Cardiac fibroblast (primary cell): ENCODE data around the gene YPEL2.

ENCODE experiments used
- DNase-seq, 2 donors: peaks; one replicate each; pipeline versions ENCODE4 v3.0.0 to v3.0.0-alpha.2; 2010; ENCODE audit warnings: low read depth in 2 of 2
- H3K4me3 ChIP-seq, 2 donors: replicated peaks in 1 of 2; 1 replicate in 1 of 2; 2 replicates in 1 of 2; pipeline ENCODE4 v1.5.1; 2011; ENCODE audit warnings: low read depth in 2 of 2, low read length in 2 of 2, mild to moderate bottlenecking in 2 of 2, moderate library complexity in 1 of 2
- TF ChIP-seq, protein P1 (sequence below): IDR thresholded peaks from one replicate; pipeline ENCODE4 v1.5.1; 2011; ENCODE audit warnings: low read depth, mild to moderate bottlenecking, low read length, inconsistent platforms

The YPEL2 gene

DNA sequence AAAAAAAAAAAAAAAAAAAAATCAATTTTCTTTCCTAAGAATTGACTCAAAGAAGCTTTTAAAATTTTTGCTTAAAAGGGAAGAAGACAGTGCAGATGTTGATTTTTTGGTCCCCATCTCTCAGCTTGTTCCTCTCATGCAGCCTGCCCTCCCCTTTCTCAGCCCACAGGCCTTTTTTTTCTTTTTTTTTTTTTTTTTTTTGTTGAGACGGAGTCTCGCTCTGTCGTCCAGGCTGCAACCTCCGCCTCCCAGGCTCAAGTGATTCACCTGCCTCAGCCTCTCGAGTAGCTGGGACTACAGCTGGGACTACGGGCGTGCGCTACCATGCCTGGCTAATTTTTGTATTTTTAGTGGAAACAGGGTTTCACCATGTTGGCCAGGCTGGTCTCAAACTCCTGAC lies 17.7 kb downstream of the YPEL2 start:
- no peak overlapping the region for H3K4me3 ChIP-seq
- DNase-seq = no peak
- TF ChIP-seq, protein P1, sequence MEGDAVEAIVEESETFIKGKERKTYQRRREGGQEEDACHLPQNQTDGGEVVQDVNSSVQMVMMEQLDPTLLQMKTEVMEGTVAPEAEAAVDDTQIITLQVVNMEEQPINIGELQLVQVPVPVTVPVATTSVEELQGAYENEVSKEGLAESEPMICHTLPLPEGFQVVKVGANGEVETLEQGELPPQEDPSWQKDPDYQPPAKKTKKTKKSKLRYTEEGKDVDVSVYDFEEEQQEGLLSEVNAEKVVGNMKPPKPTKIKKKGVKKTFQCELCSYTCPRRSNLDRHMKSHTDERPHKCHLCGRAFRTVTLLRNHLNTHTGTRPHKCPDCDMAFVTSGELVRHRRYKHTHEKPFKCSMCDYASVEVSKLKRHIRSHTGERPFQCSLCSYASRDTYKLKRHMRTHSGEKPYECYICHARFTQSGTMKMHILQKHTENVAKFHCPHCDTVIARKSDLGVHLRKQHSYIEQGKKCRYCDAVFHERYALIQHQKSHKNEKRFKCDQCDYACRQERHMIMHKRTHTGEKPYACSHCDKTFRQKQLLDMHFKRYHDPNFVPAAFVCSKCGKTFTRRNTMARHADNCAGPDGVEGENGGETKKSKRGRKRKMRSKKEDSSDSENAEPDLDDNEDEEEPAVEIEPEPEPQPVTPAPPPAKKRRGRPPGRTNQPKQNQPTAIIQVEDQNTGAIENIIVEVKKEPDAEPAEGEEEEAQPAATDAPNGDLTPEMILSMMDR = no peak

DNA sequence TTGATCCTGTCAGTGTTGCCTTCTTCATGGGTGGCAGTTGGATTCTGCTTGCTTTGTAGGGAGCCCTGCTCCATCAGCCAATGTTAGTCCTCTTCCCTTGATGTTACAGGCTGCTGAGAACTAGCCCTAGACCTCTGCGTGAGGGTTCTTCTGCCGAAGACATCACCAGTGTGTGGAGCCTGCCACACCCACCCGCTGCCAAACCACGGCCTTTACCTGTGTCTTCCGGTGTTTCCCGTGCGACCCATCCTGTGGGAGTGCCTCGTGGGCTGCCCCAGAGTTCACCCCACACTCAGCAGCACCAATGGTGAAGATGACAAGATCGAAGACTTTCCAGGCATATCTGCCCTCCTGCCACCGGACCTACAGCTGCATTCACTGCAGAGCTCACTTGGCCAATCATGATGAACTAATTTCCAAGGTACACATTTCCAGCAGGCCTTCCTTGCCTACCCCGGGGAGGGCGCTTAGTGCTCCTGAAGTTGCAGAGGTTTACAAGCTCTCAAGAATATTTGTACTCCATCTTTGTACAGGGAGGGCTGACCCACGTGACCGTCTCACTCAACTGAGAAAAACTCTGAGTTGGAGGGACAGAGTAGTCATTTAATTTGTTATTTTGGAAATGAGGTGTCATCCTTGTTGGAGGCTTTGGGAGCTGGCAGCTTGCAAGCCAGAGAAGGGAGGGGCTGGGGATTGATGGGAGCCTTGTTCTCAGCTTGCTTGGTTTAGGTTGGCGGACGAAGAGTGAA lies 21.8 kb downstream of the YPEL2 start:
- no peak overlapping the region for H3K4me3 ChIP-seq
- DNase-seq = no peak
- TF ChIP-seq, protein P1 = no peak

DNA sequence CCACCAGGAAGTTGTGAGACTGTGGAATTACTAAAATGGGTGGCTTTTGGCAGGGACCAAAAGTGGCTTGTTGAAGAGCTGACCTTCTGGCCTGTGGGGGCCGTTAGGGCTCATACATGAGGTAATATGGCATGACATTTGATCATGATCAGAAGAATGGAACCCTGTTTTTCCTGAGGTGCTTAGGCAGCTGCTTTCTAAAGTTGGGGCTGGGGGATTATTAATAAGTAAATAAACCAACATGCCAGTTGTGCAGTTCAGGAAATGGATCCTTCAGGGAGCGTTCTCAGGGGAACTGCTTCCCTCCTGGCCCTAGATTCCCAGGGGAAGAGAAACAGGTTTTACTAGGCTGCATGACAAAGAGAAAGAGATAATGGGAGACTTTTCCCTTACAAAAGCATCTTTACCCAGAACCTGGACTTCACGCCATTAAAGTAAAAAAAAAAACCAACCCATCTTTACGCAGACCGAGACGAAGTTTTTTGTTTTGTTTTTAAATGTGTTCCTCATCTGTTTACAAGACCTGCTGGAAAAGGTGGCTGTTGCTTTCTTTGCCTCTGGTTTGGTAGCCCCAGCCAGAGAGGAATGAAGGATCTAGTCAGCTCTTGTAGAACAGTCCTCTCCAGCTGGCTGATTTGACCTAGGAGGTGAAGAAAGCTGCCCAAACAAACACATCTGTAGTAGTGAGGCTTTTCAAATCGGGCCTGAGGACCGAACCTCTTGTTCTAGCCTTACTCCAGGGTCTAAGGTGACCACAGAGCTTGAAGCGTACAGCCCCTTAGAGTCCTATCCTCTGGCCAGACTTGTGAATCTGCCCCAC lies 22.7 kb downstream of the YPEL2 start:
- TF ChIP-seq, protein P1 = no peak
- H3K4me3 ChIP-seq = no peak overlapping the region
- DNase-seq = no peak

DNA sequence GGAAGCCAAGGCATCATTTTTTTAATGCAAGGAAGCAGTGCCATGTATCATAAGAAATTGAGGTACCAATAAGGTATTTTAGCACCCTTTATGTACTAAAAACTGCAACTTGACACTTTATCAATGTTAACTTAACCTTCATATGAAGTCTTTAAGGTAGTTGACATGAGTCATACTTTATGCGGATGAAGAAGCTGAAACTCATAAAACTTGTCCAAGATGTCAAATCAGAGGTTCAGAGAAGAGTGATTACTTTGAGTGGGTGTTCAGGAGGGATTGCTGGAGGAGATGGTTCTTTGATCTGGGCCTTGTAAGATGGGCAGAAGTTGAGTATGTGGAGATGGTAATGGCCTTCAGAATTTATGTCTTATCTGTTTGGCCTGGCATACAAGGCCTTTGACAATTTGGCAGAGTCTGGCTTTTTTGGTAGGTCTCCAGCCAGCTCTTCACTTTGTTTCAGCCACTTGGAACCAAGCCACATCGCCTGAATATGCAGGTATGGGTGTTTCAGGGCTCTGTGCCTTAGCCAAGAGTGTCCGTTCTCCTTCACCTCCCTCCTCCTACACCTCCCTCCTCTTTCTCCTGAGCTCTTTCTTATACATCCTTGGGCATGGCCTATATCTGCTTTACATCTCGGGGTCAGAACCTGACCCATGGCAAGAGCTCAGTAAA lies 23.7 kb downstream of the YPEL2 start:
- no peak overlapping the region for H3K4me3 ChIP-seq
- TF ChIP-seq, protein P1 = no peak
- DNase-seq = no peak

DNA sequence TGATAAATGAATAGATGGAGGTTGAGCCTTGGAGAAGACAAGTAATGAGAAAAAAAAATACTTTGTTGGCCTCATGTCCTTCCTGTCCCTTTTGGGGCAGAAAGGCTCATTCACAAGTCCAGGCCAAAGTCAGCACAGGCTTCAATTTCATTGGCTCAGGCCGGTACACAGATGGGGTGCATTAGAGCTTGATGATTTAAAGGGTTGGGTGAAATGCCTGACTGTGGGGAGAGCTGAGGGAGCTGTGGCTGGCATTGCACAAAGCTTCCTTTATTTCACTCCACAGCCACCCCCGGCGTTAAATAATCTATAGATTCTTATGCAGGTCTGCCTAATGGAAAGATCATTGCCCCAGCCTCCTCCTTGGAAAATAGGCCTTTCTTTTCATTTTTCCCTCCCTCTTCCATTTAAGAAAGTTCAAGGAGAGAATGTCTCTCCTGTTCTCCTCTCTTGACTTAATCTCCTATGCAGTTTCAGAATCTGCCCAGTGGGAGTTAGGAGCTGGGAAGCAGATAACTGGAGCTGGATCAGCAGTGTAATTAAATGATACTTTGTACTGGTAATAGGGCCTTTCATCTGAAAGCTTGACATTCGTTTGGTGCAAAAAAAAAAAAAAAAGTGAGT lies 24.4 kb downstream of the YPEL2 start:
- no peak for DNase-seq
- TF ChIP-seq, protein P1 = no peak

DNA sequence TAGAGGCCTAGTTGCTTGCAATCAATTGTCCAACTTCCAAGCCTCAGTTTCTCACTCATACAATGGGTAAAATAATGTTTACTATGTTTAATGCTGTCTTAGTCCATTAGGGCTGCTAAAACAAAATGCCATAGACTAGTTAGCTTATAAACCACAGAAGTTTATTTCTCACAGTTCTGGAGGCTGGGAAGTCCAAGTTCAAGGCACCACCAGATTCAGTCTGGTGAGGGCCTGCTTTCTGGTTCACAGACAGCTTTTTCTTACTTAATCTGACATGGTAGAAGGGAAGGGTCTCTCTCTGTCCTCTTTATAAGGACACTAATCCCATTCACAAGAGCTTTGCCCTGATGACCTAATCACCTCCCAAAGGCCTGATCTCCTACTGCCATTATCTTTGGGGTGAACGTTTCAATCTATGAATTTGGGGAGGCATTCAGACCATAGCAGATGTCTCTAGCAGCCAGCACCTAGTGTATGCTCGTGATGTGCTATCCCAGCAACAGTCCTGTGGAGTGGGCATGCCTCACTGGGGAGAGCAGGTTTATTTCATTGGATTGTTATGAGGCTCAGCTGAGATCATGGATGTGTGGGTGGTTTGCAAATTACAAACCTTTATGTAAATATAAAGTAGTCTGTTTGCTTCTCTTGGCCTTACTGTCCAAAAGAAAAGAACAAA lies 25.2 kb downstream of the YPEL2 start:
- TF ChIP-seq, protein P1 = no peak
- H3K4me3 ChIP-seq = no peak overlapping the region

More for the DNA sequence above, 24.4 kb downstream of the YPEL2 start:
- H3K4me3 ChIP-seq = no peak overlapping the region

More for the DNA sequence above, 25.2 kb downstream of the YPEL2 start:
- peak in 1 of 2 donors; percentile 33 for DNase-seq
